Activated CD4-positive, alpha-beta T cell treated with anti-CD3 and anti-CD28 coated beads for 36 hours (primary cell): ENCODE results near the gene LSG1. TPM values are rescaled to one million over a fixed set of nuclear protein-coding genes. Genes with fewer than 3 reads are reported as not detected.
A peak's percentile ranks its signal among the peaks of the same experiment; 100 is the strongest.

Source experiments
- ATAC-seq: fragments of 200-7000 bp; cut with Tn5 transposase; one replicate; pipeline ENCODE4 v1.10.0; 2021; ENCODE audit warnings: mild to moderate bottlenecking, moderate library complexity
- CTCF ChIA-PET: fragments of 350-600 bp; sonication (Branson Sonifier 250); formaldehyde crosslinking; loops from one replicate; lab custom pipeline; 2021; ENCODE audit warnings: antibody characterized with exemption; lab: Charles Lee
- POLR2A ChIA-PET: fragments of 350-600 bp; sonication (Branson Sonifier 250); formaldehyde crosslinking; loops from one replicate; lab custom pipeline; 2021; ENCODE audit warnings: antibody characterized with exemption, inconsistent platforms; lab: Charles Lee
- DNase-seq: peaks from one replicate; pipeline ENCODE4 v3.0.0-alpha.2; 2020
- H3K27ac Mint-ChIP-seq: one replicate; pipeline ENCODE4 v1.8.0; 2021; ENCODE audit warnings: mixed read lengths
- H3K27me3 Mint-ChIP-seq: one replicate; pipeline ENCODE4 v1.8.0; 2021; ENCODE audit warnings: mixed read lengths
- H3K36me3 Mint-ChIP-seq: one replicate; pipeline ENCODE4 v1.8.0; 2021; ENCODE audit warnings: low read depth, mixed read lengths
- H3K4me1 Mint-ChIP-seq: one replicate; pipeline ENCODE4 v1.8.0; 2021; ENCODE audit warnings: mixed read lengths
- H3K4me3 Mint-ChIP-seq: one replicate; pipeline ENCODE4 v1.8.0; 2021; ENCODE audit warnings: mild to moderate bottlenecking, moderate library complexity, mixed read lengths
- H3K9me3 Mint-ChIP-seq: one replicate; pipeline ENCODE4 v1.8.0; 2021; ENCODE audit warnings: low read depth, mixed read lengths
- intact Hi-C, 2 experiments: fragments of 100-400 bp; cut with DNase I in 1 of 2; cut with micrococcal nuclease in 1 of 2; formaldehyde crosslinking; loops; one replicate each; pipeline versions ENCODE4 v1.14.2 to v1.15.1; 2022 to 2024; cut with DNase I, micrococcal nuclease
- total RNA-seq, 2 experiments: library from RNA; stranded (reverse); gene quantifications; one replicate each; pipeline ENCODE4 v1.2.3, GENCODE V29; 2021

The LSG1 gene
- total RNA-seq, result 10 to 100 TPM; 41.4 to 43.9 TPM

GRCh38 chr3:194671900-194672808, at the start of gene LSG1:
LSG1 (minus strand) TSS chr3:194672191; CDS start chr3:194672162, 29 bp downstream.
- intact Hi-C loops, result loop anchor here (1.0 to 5.0 kb wide), 11 partner anchors 89 to 1235 kb away; partner anchors contain the start of genes ACAP2 (in 1 of the 2), ATP13A3 (in 1 of the 2), HES1 (in 1 of the 2) and PPP1R2 (in 1 of the 2)

GRCh38 chr3:194720048-194720447, 48.1 kb upstream of the LSG1 start:
- intact Hi-C loops, result no loop called here
- Mint-ChIP-seq H3K27ac (no peak overlapping the region), H3K4me1 (no peaks in the 10 kb centered on the region), H3K36me3 (no peaks in the 10 kb centered on the region), H3K9me3 (no peaks in the 10 kb centered on the region), H3K4me3 (no peak overlapping the region), H3K27me3 (no peaks in the 10 kb centered on the region)
- ATAC-seq, result no peak
- POLR2A ChIA-PET, result no interaction called here
- no peak for DNase-seq
- CTCF ChIA-PET, result no interaction called here

More at GRCh38 chr3:194671900-194672808, at the start of gene LSG1:
- ChIA-PET CTCF (interaction anchor here (0.6 to 10.8 kb wide), 40 partner anchors 11 to 871 kb away, joined by 3 to 156 read pairs (median 4); partner anchors contain the start of genes FAM43A, PPP1R2, TMEM44 and XXYLT1), POLR2A (interaction anchor here (0.6 to 1.0 kb wide), 5 partner anchors 8 to 88 kb away, joined by 3 to 4 read pairs (median 3); no protein-coding TSS in a partner anchor)
- Mint-ChIP-seq H3K4me3 (peak within 1 kb of the TSS; percentile 100), H3K27ac (peak within 1 kb of the TSS; percentile 96), H3K27me3 (peaks cover 6% of the 10 kb centered on the region), H3K4me1 (peaks cover 59% of the 10 kb centered on the region), H3K9me3 (no peaks in the 10 kb centered on the region), H3K36me3 (peaks cover 17% of the 10 kb centered on the region)
- peak; percentile 84 for ATAC-seq
- peak; percentile 94 for DNase-seq

GRCh38 chr3:194718079-194718478, 46.1 kb upstream of the LSG1 start:
- ChIA-PET POLR2A (interaction anchor here (0.5 kb wide), 2 partner anchors 66 to 212 kb away, joined by 4 to 5 read pairs; no protein-coding TSS in a partner anchor), CTCF (interaction anchor here (0.7 to 1.0 kb wide), 2 partner anchors 31 to 36 kb away, joined by 3 to 4 read pairs; no protein-coding TSS in a partner anchor)
- no peak for DNase-seq
- intact Hi-C loops, result no loop called here
- H3K36me3 Mint-ChIP-seq, result no peaks in the 10 kb centered on the region
- no peaks in the 10 kb centered on the region for H3K9me3 Mint-ChIP-seq
- no peak overlapping the region for H3K4me3 Mint-ChIP-seq
- H3K27ac Mint-ChIP-seq, result no peak overlapping the region
- H3K4me1 Mint-ChIP-seq, result no peaks in the 10 kb centered on the region
- H3K27me3 Mint-ChIP-seq, result no peaks in the 10 kb centered on the region
- ATAC-seq, result no peak

- Mint-ChIP-seq H3K4me1 (no peaks in the 10 kb centered on the region), H3K27me3 (no peaks in the 10 kb centered on the region), H3K9me3 (no peaks in the 10 kb centered on the region), H3K27ac (no peak overlapping the region), H3K4me3 (no peak overlapping the region), H3K36me3 (no peaks in the 10 kb centered on the region)
- DNase-seq (no peak), ATAC-seq (no peak)
- intact Hi-C loops, result no loop called here
- POLR2A ChIA-PET, result no interaction called here
- CTCF ChIA-PET, result no interaction called here
These were observed 43.2 kb upstream of the LSG1 start for GRCh38 chr3:194715022-194715800.

- no peak for ATAC-seq
- DNase-seq, result no peak
- H3K27me3 Mint-ChIP-seq, result no peaks in the 10 kb centered on the region
- POLR2A ChIA-PET, result no interaction called here
- intact Hi-C loops, result no loop called here
- H3K9me3 Mint-ChIP-seq, result no peaks in the 10 kb centered on the region
- H3K27ac Mint-ChIP-seq, result no peak overlapping the region
- H3K4me3 Mint-ChIP-seq, result no peak overlapping the region
- H3K4me1 Mint-ChIP-seq, result no peaks in the 10 kb centered on the region
- H3K36me3 Mint-ChIP-seq, result no peaks in the 10 kb centered on the region
- CTCF ChIA-PET, result no interaction called here
These were observed 42.6 kb upstream of the LSG1 start for GRCh38 chr3:194714564-194714963.

- ChIA-PET CTCF (no interaction called here), POLR2A (no interaction called here)
- intact Hi-C loops, result no loop called here
- Mint-ChIP-seq H3K4me1 (no peaks in the 10 kb centered on the region), H3K9me3 (no peaks in the 10 kb centered on the region), H3K27me3 (no peaks in the 10 kb centered on the region), H3K36me3 (no peaks in the 10 kb centered on the region), H3K4me3 (no peak overlapping the region), H3K27ac (no peak overlapping the region)
- DNase-seq (no peak), ATAC-seq (no peak)
These were observed 42.1 kb upstream of the LSG1 start for GRCh38 chr3:194714137-194714455.

- POLR2A ChIA-PET, result interaction anchor here (0.6 kb wide), 1 partner anchor 24 kb away, joined by 4 read pairs; no protein-coding TSS in a partner anchor
These were observed 41.5 kb upstream of the LSG1 start for GRCh38 chr3:194713299-194714136.

GRCh38 chr3:194711913-194712312, 39.9 kb upstream of the LSG1 start:
- ChIA-PET CTCF (no interaction called here), POLR2A (no interaction called here)
- no peaks in the 10 kb centered on the region for H3K36me3 Mint-ChIP-seq
- no peak for DNase-seq
- no peak for ATAC-seq
- no peaks in the 10 kb centered on the region for H3K27me3 Mint-ChIP-seq
- no peak overlapping the region for H3K4me3 Mint-ChIP-seq
- no peak overlapping the region for H3K27ac Mint-ChIP-seq
- no peaks in the 10 kb centered on the region for H3K4me1 Mint-ChIP-seq
- intact Hi-C loops, result no loop called here
- peaks cover 4% of the 10 kb centered on the region for H3K9me3 Mint-ChIP-seq

More at GRCh38 chr3:194713299-194714136, 41.5 kb upstream of the LSG1 start:
- no peaks in the 10 kb centered on the region for H3K4me1 Mint-ChIP-seq
- no peaks in the 10 kb centered on the region for H3K36me3 Mint-ChIP-seq
- no peak for DNase-seq
- no peak overlapping the region for H3K4me3 Mint-ChIP-seq
- H3K9me3 Mint-ChIP-seq, result no peaks in the 10 kb centered on the region
- no peaks in the 10 kb centered on the region for H3K27me3 Mint-ChIP-seq
- no peak overlapping the region for H3K27ac Mint-ChIP-seq
- ATAC-seq, result no peak
- CTCF ChIA-PET, result no interaction called here
- intact Hi-C loops, result no loop called here

- intact Hi-C loops, result no loop called here
- Mint-ChIP-seq H3K9me3 (peaks cover 4% of the 10 kb centered on the region), H3K4me3 (no peak overlapping the region), H3K36me3 (no peaks in the 10 kb centered on the region), H3K27me3 (no peaks in the 10 kb centered on the region), H3K27ac (no peak overlapping the region), H3K4me1 (no peaks in the 10 kb centered on the region)
- DNase-seq (no peak), ATAC-seq (no peak)
- CTCF ChIA-PET, result no interaction called here
- POLR2A ChIA-PET, result no interaction called here
These were observed 39.3 kb upstream of the LSG1 start for GRCh38 chr3:194711286-194711685.

- peaks cover 4% of the 10 kb centered on the region for H3K9me3 Mint-ChIP-seq
- no peaks in the 10 kb centered on the region for H3K36me3 Mint-ChIP-seq
- H3K4me1 Mint-ChIP-seq, result no peaks in the 10 kb centered on the region
- ChIA-PET POLR2A (interaction anchor here (0.8 kb wide), 1 partner anchor 151 kb away, joined by 4 read pairs; no protein-coding TSS in a partner anchor), CTCF (interaction anchor here (0.6 to 0.9 kb wide), 2 partner anchors 140 to 399 kb away, joined by 3 to 4 read pairs; no protein-coding TSS in a partner anchor)
- no peak for ATAC-seq
- no peaks in the 10 kb centered on the region for H3K27me3 Mint-ChIP-seq
- DNase-seq, result no peak
- no peak overlapping the region for H3K27ac Mint-ChIP-seq
- H3K4me3 Mint-ChIP-seq, result no peak overlapping the region
- intact Hi-C loops, result no loop called here
These were observed 35.2 kb upstream of the LSG1 start for GRCh38 chr3:194707147-194707540.
